CD4-positive, alpha-beta T cell treated with Interleukin-15 for 1 hour (primary cell): ENCODE results near the gene SPTLC3.

Source experiments
- DNase-seq: peaks from one replicate; pipeline ENCODE4 v3.0.0-alpha.2; 2020

Gene SPTLC3

GRCh38 chr20:13142143-13142542, 133.4 kb downstream of the SPTLC3 start:
- DNase-seq, result no peak

DNA sequence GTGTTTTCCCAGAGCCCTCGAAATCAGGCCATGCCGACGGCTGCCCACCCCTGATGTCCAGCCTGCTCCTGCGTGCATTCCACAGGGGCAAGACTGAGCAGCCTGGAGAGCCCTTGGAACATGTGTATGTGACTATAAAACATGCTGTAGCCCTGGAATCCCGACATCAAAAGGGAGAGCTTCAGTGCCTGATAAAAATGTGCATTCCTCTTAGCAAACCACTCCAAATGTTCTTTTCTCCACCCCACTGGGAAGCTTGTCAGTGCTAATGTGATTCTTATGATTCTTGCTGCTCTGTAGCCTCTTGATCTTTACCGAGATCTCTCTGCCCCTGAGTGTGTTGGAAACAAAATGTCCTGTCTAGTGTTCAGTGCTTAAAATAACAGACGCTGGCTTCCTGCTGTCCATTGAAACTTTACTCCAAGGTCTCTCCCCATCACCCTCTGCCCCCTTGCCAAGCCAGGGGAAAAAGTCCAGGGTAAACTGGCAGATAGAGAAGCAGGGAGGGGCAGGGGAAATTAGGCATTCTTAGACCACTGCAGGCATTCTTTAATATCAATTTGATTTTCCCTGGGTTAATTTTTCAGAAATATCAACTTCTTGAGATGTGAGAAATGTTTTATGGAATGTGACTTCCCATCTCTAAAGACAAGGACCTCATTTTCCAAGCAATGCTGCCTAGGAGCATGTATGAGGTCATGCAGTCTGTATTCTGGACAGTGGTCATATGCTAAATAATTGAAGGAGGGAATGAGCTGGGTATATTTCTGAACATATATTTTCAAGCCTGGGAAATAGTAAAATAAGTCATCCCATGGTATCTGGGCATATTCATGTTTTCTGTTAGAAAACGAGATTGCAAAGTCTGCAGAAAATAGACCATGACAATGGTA, 138.5 kb downstream of the SPTLC3 start:
- DNase-seq, result no peak

DNA sequence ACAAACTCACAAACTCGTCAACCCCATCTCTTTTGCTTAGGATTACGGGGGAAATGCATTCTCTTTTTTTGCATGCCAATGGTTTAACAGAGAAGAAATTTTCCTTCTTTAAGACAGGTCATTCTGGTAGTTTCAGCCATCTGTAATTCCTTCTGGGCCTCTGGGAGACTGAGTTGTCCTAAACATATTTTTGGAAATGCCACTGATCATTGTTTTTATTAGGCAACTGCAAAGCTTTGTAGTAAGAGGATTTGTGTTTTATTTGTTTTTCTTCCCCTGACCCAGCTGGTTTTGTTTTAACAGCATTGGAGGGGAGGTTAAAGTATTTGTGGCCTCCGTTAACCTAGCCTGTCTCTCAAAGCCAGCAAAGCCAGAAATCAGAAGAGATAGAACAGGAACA, 139.2 kb downstream of the SPTLC3 start:
- no peak for DNase-seq

DNA sequence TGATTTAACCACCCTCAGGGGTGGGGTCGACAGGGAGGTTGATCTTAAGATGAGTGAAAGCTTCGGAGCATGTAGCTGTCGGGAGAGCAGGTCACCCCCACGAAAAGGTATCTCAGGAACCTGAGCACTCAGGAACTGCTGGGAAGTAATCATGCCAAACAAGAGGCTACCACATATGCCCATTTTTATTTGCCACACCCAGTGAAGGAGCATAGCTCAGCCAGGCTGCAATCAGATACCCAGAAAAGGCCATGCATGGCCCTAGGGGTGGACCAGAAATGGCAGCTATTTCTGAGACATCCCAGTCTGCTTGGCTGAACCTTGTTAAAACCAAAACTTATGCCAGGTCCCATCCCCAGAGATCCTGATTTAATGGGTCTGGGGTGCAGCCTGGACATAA, 139.6 kb downstream of the SPTLC3 start:
- no peak for DNase-seq

GRCh38 chr20:13148961-13149360, 140.2 kb downstream of the SPTLC3 start:
- DNase-seq, result no peak

DNA sequence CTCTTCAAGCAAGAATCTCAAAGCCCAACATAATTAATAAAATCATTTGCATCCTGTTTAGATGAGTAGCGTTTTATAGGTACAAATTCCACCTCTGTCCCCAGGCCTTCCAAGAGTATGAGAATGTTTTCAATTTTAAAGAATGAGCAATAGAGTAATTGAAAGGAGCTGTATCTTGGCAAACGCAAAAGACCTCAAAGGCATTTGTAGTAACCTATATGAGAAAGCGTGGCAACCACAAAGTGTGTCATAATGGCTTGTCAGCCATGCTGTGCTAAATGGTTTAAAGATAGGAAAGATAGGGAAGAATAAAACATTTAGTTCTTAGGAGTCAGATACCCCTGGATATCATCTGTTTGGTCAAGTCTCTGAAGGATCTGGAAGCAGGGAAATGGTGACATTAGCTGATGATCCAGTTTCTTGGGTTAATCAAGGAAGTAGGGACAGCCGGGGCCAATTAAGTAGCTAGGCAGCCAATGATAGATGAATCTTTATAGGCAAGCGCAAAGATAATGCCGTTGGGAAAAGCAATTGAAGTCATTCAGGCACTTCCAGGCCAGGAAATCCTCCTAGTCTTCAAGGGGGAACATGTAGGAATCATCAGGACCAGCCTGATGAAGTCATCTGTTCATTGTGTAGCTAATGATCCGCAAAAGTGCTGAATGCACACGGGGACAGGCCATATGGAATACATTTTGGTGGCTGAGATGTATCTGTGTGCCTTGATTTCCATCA, 140.8 kb downstream of the SPTLC3 start:
- DNase-seq, result no peak

DNA sequence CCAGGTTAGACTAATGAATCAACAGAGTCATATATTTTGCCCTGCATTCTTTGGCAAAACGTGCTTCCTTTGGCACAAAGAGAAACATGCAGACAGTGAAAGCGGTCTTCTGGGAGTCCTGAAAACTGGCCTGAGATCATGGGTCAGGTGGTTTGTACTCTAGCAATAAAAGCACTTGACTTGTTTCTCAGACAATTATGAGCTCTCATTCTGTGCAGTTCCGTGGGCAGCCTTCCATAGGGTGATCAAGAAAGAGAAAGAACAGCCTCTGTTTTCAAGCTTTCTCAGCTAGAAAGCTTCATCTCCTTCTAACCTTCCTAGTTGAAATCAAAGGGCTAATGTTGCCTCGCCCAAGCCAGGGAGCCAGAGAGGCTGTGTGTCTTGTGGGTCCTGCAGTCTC, 149.6 kb downstream of the SPTLC3 start:
- no peak for DNase-seq

DNA sequence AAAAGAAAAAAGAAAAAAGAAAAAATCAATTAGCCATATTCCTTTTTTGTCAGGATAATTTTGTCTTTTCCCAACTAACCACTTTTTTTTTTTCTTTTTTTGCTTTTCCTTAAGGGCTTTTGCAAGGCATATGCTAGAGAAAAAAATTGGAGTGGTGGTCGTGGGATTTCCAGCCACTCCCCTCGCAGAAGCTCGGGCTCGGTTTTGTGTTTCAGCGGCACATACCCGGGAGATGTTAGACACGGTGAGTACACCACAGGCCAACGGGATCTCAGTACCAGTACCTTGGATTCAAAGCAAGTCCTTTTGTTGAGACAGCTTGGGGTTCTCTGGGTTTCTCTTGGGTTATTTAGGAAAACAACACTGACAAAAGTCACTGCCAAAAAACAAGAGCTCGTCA, 151.1 kb downstream of the SPTLC3 start:
- no peak for DNase-seq

DNA sequence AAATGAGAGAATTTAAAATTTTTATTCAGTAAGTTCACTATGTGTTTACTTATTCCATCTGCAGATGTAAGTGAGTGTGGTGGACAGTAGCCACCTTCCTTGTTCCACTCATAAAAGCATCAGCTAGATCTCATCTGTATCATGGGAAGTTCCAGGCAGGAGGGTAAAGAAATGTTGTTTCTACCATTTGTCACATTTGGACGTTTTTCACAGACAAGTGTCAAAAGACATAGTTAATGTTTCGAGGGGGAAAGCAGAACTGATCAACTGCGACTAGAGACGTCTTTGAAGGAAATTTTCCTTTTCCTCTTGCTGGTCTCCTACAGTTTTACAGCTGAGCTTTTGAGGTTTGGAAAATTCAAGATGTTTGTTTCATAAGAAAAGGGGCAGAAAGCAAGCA, 156.4 kb downstream of the SPTLC3 start:
- DNase-seq, result no peak

DNA sequence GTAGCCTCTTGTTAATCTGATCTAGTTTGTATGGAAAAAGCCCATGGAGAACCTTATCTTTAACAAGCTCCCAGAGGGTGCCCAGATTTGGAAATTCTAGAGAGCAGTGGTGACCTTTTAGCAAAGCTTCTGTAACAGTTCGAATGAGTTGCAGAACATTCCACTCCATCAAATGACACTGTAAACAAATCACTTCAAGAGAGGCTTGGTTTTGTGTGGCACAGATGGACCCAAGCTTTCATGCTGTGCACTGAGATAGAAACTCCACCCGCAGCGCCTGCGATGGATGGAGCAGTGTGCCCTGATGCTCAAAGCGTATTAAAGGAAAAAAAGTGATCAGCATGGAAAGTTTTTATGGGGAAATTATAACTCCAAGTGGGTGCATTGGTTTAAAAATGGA, 157.2 kb downstream of the SPTLC3 start:
- no peak for DNase-seq

- no peak for DNase-seq
Observed at GRCh38 chr20:13166437-13166836, 157.7 kb downstream of the SPTLC3 start.

GRCh38 chr20:13169086-13169485, 160.3 kb downstream of the SPTLC3 start:
- no peak for DNase-seq

- no peak for DNase-seq
Observed at GRCh38 chr20:13170771-13171170, 162.0 kb downstream of the SPTLC3 start.

GRCh38 chr20:13173201-13173600, 164.4 kb downstream of the SPTLC3 start:
- no peak for DNase-seq

- no peak for DNase-seq
Observed at GRCh38 chr20:13174402-13174801, 165.6 kb downstream of the SPTLC3 start.

DNA sequence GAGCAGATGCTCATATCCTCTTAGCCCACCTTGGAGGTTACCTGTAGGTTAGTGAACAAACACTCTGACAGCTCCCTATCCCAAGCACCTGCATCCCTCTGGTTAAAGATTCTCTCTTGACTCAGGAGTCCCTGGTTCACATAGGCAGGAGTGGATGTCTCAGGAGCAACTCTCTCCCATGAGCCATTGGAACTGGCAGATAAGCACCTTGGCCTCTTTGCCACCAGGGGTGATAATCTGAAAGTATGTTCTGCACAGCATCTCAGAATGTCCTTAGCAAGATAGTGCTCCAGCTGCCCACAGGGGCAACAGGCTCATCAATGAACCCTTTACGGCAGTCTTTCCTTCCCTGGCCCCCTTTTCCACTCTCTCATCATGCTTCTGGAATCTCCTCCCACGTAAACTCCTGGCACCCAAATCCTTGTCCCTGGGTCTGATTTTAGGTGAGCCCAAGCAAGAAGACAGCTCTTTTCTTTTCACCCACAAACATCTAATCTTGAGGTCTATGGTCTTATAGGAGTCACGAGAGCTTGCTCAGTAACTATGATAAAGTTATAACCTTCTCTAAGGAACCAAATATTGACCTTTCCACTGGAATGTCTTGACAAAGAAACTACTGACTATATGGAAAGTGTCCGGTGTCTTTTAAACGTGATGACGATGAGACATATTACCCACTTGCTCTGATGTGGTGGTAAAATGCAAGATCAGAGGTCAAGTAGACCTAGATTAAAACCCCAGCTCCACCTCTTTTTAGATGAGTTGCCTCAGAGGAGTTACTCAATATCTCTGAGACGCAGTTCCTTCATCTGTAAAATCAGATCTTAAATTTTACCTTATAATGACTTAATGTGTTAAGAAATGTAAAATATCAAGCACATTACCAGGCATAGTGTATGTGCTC, 172.5 kb downstream of the SPTLC3 start:
- DNase-seq, result no peak

- no peak for DNase-seq
Observed at GRCh38 chr20:13183005-13183404, 174.2 kb downstream of the SPTLC3 start.

DNA sequence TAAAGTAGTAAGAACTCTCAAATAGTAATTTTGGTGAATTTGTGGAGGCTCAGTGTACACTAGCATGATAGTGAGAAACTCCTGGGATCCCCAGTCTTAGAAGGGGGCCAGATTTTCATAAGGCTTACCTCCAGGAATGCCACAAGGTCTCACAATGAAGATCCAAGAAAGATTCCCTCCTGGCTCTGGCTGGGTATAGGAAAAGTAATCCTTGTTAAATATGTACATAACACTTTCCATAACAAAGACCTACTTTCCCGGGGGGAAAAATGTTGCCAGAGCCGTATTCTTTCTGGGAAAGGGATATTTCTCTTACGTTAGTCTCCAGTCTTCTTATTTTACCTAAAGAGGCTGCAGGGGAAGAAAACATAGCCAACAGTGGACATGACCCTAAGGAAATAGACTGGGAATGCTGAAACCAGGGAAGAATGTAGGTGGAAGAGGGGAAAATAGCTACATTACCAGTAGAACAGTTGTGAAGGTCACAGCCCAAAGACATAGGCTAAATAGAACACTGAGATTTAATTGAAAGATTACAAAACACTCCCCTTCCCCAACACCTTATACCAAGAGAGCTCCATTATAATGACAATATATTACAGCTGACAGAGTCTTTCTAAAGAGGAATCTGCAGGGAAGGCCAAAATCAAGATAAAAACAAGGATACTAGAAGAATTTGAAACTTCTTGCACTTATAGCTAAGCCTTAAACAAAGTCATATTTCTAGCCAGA, 177.4 kb downstream of the SPTLC3 start:
- DNase-seq, result no peak

DNA sequence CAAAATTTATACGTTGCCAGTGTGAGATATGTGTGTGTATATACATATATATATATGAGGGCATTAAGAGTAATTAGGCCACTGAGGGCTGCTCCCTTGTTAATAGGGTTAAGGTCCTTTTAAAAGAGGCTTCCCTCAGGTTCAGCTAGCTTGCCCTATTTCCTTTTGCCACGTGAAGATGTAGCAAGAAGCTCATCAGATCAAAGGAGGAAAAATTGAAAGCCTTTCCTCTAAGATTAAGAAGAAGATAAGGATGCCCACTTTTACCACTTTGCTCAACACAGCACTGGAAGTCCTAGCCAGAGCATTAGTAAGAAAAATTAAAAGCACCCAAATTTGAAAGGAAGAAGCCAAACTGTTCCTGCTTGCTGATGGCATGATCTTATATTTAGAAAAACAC, 179.1 kb downstream of the SPTLC3 start:
- no peak for DNase-seq

DNA sequence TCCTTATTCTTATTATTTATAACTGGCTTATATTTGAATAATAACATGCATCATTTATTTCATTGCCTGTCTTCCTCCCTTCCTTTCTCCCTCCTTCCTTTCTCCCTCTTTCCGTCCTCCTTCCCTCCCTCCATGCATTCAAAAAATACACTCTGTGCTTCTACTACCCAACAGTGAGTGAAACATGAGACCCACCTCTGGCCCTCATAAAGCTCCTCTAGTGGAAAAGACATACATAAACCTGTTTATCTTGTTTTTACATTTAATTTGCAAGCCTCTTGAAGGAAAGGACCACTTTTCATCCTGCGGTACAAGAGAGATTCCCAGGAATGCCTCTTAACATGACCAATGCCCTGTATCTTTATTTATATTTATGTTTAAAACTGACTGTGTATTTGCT, 190.5 kb downstream of the SPTLC3 start:
- no peak for DNase-seq

- DNase-seq, result no peak
Observed at GRCh38 chr20:13200767-13201500, 192.2 kb downstream of the SPTLC3 start.

DNA sequence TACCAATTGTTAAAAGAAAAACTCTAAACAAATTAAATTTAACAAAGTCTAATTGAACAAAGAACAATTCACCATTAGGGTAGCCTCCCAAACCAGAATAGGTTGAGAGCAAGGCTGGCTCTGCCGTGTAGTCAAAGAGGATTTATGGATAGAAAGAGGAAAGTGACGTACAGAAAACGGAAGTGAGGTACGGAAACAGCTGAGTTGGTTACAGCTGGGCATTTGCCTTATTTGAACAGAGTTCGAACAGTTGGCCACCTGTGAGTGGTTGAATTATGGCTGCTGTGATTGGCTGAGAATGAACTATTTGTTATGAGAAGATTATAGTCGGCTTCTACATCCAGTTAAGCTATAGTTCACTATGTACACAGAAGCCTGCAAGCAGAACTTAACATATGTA, 193.8 kb downstream of the SPTLC3 start:
- DNase-seq, result no peak
